ENCODE measurements around the gene CYP4Z1. TPM values are rescaled to one million over a fixed set of nuclear protein-coding genes. Genes with fewer than 3 reads are reported as not detected.

Gene CYP4Z1
- total RNA-seq (not detected), polyA plus RNA-seq (not detected)

GRCh38 chr1:47067097-47067594 is at the start of gene CYP4Z1:
Gene CYP4Z1, plus strand, starts transcription at chr1:47067231. Its CDS starts 260 bp downstream, at chr1:47067491.
- Mint-ChIP-seq H3K4me3 (no peak within 1 kb of the TSS), H3K27ac (no peak within 1 kb of the TSS), H3K9me3 (peaks cover 0 to 3% (median 0%) of the 10 kb centered on the region in 7 donors), H3K27me3 (peaks cover 15% of the 10 kb centered on the region), H3K36me3 (no peaks in the 10 kb centered on the region), H3K4me1 (peaks cover 0 to 1% (median 0%) of the 10 kb centered on the region in 4 donors)
- no peaks in the 10 kb centered on the region for H3K9me3 ChIP-seq (ENCODE audit: control insufficient read depth in 2 of 2, low read length in 2 of 2)
- DNase-seq (no peak), ATAC-seq (ENCODE audit: low read depth in 2 of 2) (no peak)
- H3K4me1 ChIP-seq (ENCODE audit: control insufficient read depth, insufficient read depth, low read length, poor library complexity, severe bottlenecking), result no peaks in the 10 kb centered on the region
- no peaks in the 10 kb centered on the region for H3K36me3 ChIP-seq (ENCODE audit: control insufficient read depth, insufficient read depth, low read length)
- no peak within 1 kb of the TSS for H3K4me3 ChIP-seq (ENCODE audit: low read depth, low read length)
- H3K27me3 ChIP-seq (ENCODE audit: control insufficient read depth, insufficient read depth, low read length), result no peaks in the 10 kb centered on the region
- H3K27ac ChIP-seq (ENCODE audit: insufficient read depth, low read length, poor library complexity, severe bottlenecking), result no peak within 1 kb of the TSS

GRCh38 chr1:47021070-47021469 is 46.0 kb upstream of the CYP4Z1 start:
- Histone ChIP-seq H3K36me3 (ENCODE audit: control insufficient read depth, insufficient read depth, low read length) (no peaks in the 10 kb centered on the region), H3K27ac (ENCODE audit: insufficient read depth, low read length, poor library complexity, severe bottlenecking) (no peak overlapping the region), H3K4me1 (ENCODE audit: control insufficient read depth, insufficient read depth, low read length, poor library complexity, severe bottlenecking) (no peaks in the 10 kb centered on the region), H3K27me3 (ENCODE audit: control insufficient read depth, insufficient read depth, low read length) (peaks cover 10% of the 10 kb centered on the region), H3K9me3 (ENCODE audit: control insufficient read depth in 2 of 2, low read length in 2 of 2) (no peaks in the 10 kb centered on the region), H3K4me3 (ENCODE audit: low read depth, low read length) (no peak overlapping the region)
- no peak overlapping the region for H3K27ac Mint-ChIP-seq
- DNase-seq (no peak), ATAC-seq (ENCODE audit: low read depth in 2 of 2) (no peak)
- no peaks in the 10 kb centered on the region for H3K36me3 Mint-ChIP-seq
- peaks cover 0 to 3% (median 0%) of the 10 kb centered on the region in 7 donors for H3K9me3 Mint-ChIP-seq
- no peak overlapping the region for H3K4me3 Mint-ChIP-seq
- H3K4me1 Mint-ChIP-seq, result no peaks in the 10 kb centered on the region
- H3K27me3 Mint-ChIP-seq, result peaks cover 21% of the 10 kb centered on the region

GRCh38 chr1:47023268-47024140 is 43.5 kb upstream of the CYP4Z1 start, which contains the start of gene CYP4X1:
Gene CYP4X1, plus strand, starts transcription at chr1:47023669. Its CDS starts 149 bp downstream, at chr1:47023818.
- DNase-seq, result no peak
- Histone ChIP-seq H3K27me3 (ENCODE audit: control insufficient read depth, insufficient read depth, low read length) (peaks cover 10% of the 10 kb centered on the region), H3K27ac (ENCODE audit: insufficient read depth, low read length, poor library complexity, severe bottlenecking) (no peak within 1 kb of the TSS), H3K9me3 (ENCODE audit: control insufficient read depth in 2 of 2, low read length in 2 of 2) (no peaks in the 10 kb centered on the region), H3K36me3 (ENCODE audit: control insufficient read depth, insufficient read depth, low read length) (no peaks in the 10 kb centered on the region), H3K4me1 (ENCODE audit: control insufficient read depth, insufficient read depth, low read length, poor library complexity, severe bottlenecking) (no peaks in the 10 kb centered on the region), H3K4me3 (ENCODE audit: low read depth, low read length) (no peak within 1 kb of the TSS)
- ATAC-seq (ENCODE audit: low read depth in 2 of 2), result no peak
- Mint-ChIP-seq H3K36me3 (no peaks in the 10 kb centered on the region), H3K9me3 (peaks cover 0 to 3% (median 0%) of the 10 kb centered on the region in 7 donors), H3K4me3 (no peak within 1 kb of the TSS), H3K27me3 (peaks cover 29% of the 10 kb centered on the region), H3K4me1 (no peaks in the 10 kb centered on the region), H3K27ac (no peak within 1 kb of the TSS)

- Mint-ChIP-seq H3K36me3 (no peaks in the 10 kb centered on the region), H3K27me3 (peaks cover 29% of the 10 kb centered on the region), H3K27ac (no peak overlapping the region), H3K4me1 (no peaks in the 10 kb centered on the region), H3K9me3 (peaks cover 0 to 3% (median 0%) of the 10 kb centered on the region in 7 donors), H3K4me3 (no peak overlapping the region)
- H3K9me3 ChIP-seq (ENCODE audit: control insufficient read depth in 2 of 2, low read length in 2 of 2), result no peaks in the 10 kb centered on the region
- ATAC-seq (ENCODE audit: low read depth in 2 of 2) (no peak), DNase-seq (no peak)
- no peaks in the 10 kb centered on the region for H3K36me3 ChIP-seq (ENCODE audit: control insufficient read depth, insufficient read depth, low read length)
- H3K27ac ChIP-seq (ENCODE audit: insufficient read depth, low read length, poor library complexity, severe bottlenecking), result no peak overlapping the region
- H3K27me3 ChIP-seq (ENCODE audit: control insufficient read depth, insufficient read depth, low read length), result peaks cover 10% of the 10 kb centered on the region
- no peaks in the 10 kb centered on the region for H3K4me1 ChIP-seq (ENCODE audit: control insufficient read depth, insufficient read depth, low read length, poor library complexity, severe bottlenecking)
- no peak overlapping the region for H3K4me3 ChIP-seq (ENCODE audit: low read depth, low read length)
Observed at GRCh38 chr1:47024141-47024801, 42.8 kb upstream of the CYP4Z1 start.

- DNase-seq, result no peak
- Mint-ChIP-seq H3K27me3 (peaks cover 27% of the 10 kb centered on the region), H3K36me3 (no peaks in the 10 kb centered on the region), H3K4me3 (no peak overlapping the region), H3K9me3 (peaks cover 0 to 3% (median 0%) of the 10 kb centered on the region in 7 donors), H3K4me1 (no peaks in the 10 kb centered on the region), H3K27ac (no peak overlapping the region)
- Histone ChIP-seq H3K27ac (ENCODE audit: insufficient read depth, low read length, poor library complexity, severe bottlenecking) (no peak overlapping the region), H3K9me3 (ENCODE audit: control insufficient read depth in 2 of 2, low read length in 2 of 2) (no peaks in the 10 kb centered on the region), H3K4me3 (ENCODE audit: low read depth, low read length) (no peak overlapping the region), H3K36me3 (ENCODE audit: control insufficient read depth, insufficient read depth, low read length) (no peaks in the 10 kb centered on the region), H3K4me1 (ENCODE audit: control insufficient read depth, insufficient read depth, low read length, poor library complexity, severe bottlenecking) (no peaks in the 10 kb centered on the region), H3K27me3 (ENCODE audit: control insufficient read depth, insufficient read depth, low read length) (no peaks in the 10 kb centered on the region)
- ATAC-seq (ENCODE audit: low read depth in 2 of 2), result no peak
Observed at GRCh38 chr1:47030170-47030805, 36.7 kb upstream of the CYP4Z1 start.

GRCh38 chr1:47031059-47031458 is 36.0 kb upstream of the CYP4Z1 start:
- H3K4me1 ChIP-seq (ENCODE audit: control insufficient read depth, insufficient read depth, low read length, poor library complexity, severe bottlenecking), result no peaks in the 10 kb centered on the region
- H3K27me3 ChIP-seq (ENCODE audit: control insufficient read depth, insufficient read depth, low read length), result no peaks in the 10 kb centered on the region
- H3K9me3 Mint-ChIP-seq, result peaks cover 0 to 3% (median 0%) of the 10 kb centered on the region in 7 donors
- no peaks in the 10 kb centered on the region for H3K36me3 Mint-ChIP-seq
- H3K27ac ChIP-seq (ENCODE audit: insufficient read depth, low read length, poor library complexity, severe bottlenecking), result no peak overlapping the region
- no peak overlapping the region for H3K4me3 Mint-ChIP-seq
- no peaks in the 10 kb centered on the region for H3K4me1 Mint-ChIP-seq
- ATAC-seq (ENCODE audit: low read depth in 2 of 2) (no peak), DNase-seq (no peak)
- no peaks in the 10 kb centered on the region for H3K9me3 ChIP-seq (ENCODE audit: control insufficient read depth in 2 of 2, low read length in 2 of 2)
- no peaks in the 10 kb centered on the region for H3K36me3 ChIP-seq (ENCODE audit: control insufficient read depth, insufficient read depth, low read length)
- no peak overlapping the region for H3K27ac Mint-ChIP-seq
- H3K27me3 Mint-ChIP-seq, result peaks cover 26% of the 10 kb centered on the region
- H3K4me3 ChIP-seq (ENCODE audit: low read depth, low read length), result no peak overlapping the region

GRCh38 chr1:47031585-47031984 is 35.4 kb upstream of the CYP4Z1 start:
- Mint-ChIP-seq H3K36me3 (no peaks in the 10 kb centered on the region), H3K9me3 (peaks cover 0 to 3% (median 0%) of the 10 kb centered on the region in 7 donors), H3K4me1 (no peaks in the 10 kb centered on the region), H3K27me3 (peaks cover 26% of the 10 kb centered on the region), H3K27ac (no peak overlapping the region), H3K4me3 (no peak overlapping the region)
- no peaks in the 10 kb centered on the region for H3K9me3 ChIP-seq (ENCODE audit: control insufficient read depth in 2 of 2, low read length in 2 of 2)
- no peak for DNase-seq
- no peaks in the 10 kb centered on the region for H3K27me3 ChIP-seq (ENCODE audit: control insufficient read depth, insufficient read depth, low read length)
- no peaks in the 10 kb centered on the region for H3K36me3 ChIP-seq (ENCODE audit: control insufficient read depth, insufficient read depth, low read length)
- H3K4me3 ChIP-seq (ENCODE audit: low read depth, low read length), result no peak overlapping the region
- no peak overlapping the region for H3K27ac ChIP-seq (ENCODE audit: insufficient read depth, low read length, poor library complexity, severe bottlenecking)
- ATAC-seq (ENCODE audit: low read depth in 2 of 2), result no peak
- no peaks in the 10 kb centered on the region for H3K4me1 ChIP-seq (ENCODE audit: control insufficient read depth, insufficient read depth, low read length, poor library complexity, severe bottlenecking)
